ENCODE data around the gene DUSP15.

The DUSP15 gene

DNA sequence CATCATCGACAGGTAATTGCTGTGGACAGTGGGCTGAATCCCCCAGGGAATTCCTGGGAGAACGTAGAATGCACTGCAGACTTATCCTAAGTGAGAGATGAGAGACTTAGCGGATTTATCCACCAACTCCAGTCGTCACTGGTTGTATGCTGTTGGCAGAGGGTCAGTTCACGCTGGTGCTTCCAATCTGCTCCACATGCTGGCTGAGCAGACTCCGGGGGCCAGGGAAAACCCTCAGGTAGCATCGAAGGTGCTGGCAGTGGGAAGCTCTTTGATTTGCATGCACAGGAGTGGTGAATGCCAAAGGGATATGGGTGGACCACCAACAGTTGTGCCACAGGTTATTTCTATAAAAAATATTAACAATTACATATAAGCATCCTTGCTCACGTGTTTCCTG is 20.3 kb upstream of the DUSP15 start:
- no peak for DNase-seq

DNA sequence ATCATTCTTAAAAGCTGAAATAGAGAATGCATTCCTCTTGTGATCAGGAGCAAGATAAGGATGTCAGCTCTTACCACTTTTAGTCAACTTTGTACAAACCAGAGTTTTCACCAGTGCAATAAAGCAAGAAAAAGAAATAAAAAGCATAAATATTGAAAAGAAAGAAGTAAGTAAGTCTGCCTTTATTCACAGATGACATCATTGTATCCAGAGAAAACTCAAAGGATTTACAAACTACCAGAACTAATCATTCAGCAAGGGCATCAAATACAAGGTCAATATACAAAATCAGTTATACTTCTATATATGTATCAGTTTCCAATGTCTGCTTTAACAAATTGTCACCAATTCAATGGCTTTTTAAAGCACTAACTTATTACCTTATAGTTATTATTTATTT is 13.5 kb upstream of the DUSP15 start:
- no peak for DNase-seq

DNA sequence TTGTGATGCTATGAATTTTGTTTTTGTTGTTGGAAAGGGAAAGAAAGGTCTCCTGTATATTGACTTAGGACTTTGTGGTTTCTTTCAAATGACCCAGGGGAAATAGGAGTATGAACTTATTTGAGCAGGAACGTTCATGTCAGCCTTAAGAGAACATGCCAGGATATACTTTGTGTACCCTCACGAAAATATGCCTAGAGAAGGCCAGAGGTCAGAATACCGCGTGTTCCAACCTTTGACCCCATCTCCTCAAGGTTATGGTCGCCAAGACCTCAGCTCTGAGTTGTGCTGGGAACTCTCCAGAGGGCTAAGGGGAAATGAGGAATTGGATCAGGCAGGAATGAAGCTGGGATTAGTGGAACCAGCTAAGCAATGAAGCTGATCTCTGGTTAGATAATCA is 11.6 kb upstream of the DUSP15 start:
- no peak for DNase-seq

DNA sequence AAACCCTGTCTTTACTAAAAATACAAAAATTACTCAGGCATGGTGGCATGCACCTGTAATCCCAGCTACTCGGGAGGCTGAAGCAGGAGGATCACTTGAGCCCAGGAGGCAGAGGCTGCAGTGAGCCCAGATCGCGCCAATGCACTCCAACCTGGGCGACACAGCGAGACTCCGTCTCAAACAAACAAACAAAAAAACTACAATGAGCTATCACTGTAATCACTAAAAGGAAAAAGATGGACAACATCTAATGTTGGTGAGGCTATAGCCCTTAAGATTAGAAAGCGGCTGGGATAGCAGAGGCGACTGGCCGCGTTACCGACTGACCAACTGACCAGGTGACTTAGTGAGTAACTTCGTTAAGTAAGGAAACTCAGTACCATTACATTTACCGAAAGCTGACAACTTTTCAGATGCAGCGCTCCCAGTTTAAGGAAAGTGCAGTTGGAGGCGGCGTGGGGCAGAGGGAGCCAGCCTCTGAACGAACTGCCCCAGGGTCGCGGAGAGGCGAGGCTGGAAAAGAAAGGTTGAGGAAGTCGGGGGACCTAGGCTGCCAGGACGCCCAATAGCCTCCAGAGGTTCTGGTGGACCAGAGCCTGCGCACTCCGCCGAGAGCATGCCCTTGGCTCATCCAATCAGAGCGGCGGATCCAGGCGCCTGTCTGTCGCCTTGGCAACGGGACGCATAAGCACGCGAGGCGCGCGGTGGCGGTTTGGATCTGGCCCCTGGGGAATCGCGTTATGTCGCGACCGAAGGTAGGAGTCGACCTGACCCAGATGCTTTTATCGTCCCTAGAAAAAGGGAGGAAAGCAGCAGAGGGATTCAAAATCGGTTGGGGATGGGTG is 9.0 kb upstream of the DUSP15 start:
- DNase-seq, result peak; percentile 64

DNA sequence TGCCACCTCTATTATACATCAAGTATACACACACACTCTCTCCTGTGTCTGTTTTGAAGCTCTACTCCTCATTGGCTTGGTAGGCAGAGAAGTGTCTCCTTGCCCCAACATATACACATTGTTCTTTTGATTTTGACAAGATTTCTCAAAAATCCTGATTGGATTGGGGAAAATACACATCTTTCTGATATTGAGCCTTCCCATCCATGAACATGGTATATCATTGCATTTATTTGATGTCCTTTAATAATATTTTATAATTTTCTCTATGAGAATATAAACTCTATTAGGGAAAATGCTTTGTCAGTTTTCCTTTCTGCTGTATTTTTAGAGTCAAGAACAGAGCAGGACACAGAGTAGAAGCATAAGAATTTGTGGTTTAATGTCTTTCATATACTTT is 7.4 kb upstream of the DUSP15 start:
- no peak for DNase-seq

DNA sequence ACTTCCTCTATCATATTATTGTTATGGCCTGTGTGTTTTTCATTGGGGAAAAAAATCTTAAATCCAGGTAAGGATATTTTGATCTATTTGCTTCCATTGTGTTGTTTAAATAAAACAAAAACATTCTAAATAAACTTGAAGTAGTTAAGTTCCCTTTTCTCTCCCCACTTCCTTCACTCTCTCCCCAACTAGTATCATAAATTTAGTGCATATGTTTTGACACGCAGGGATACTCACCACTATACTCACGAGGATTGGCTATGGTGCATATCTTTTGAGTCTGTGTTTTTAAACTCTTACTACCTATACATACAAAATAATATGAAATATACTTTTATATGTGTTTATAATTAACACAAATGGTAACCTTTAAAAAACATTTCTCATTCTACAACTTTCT is 5.3 kb upstream of the DUSP15 start:
- DNase-seq, result no peak

DNA sequence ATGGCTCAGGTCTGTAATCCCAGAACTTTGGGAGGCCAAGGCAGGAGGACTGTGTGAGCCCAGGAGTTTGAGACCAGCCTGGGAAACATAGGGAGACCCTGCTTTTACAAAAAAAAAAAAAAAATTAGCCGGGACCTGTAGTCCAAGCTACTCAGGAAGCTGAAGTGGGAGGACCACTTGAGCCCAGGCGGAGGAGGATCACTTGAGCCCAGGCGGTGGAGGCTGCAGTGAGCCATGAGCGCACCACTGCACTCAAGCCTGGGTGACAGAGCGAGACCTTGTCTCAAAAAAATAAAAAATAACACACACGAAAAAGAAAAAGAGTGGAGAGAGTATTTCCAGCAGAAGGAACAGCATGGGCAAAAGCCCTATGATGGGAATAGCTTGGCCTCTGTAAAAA is 2.1 kb upstream of the DUSP15 start:
- no peak for DNase-seq

DNA sequence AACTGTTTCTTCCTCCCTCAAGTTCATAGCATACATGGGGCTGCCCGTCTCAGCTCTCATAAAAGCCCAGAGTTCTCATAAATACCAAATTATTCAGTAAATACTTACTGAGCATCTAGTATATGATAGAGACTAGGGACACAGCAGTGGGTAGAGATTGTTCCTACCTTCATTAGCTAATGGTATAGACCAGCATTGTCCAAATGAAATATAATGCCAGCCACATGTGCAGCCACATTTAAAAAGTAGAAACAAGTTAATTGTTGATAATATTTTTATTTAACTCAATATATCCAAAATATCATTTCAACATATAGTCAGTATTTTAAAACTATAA is 1.3 kb upstream of the DUSP15 start:
- DNase-seq, result no peak

DNA sequence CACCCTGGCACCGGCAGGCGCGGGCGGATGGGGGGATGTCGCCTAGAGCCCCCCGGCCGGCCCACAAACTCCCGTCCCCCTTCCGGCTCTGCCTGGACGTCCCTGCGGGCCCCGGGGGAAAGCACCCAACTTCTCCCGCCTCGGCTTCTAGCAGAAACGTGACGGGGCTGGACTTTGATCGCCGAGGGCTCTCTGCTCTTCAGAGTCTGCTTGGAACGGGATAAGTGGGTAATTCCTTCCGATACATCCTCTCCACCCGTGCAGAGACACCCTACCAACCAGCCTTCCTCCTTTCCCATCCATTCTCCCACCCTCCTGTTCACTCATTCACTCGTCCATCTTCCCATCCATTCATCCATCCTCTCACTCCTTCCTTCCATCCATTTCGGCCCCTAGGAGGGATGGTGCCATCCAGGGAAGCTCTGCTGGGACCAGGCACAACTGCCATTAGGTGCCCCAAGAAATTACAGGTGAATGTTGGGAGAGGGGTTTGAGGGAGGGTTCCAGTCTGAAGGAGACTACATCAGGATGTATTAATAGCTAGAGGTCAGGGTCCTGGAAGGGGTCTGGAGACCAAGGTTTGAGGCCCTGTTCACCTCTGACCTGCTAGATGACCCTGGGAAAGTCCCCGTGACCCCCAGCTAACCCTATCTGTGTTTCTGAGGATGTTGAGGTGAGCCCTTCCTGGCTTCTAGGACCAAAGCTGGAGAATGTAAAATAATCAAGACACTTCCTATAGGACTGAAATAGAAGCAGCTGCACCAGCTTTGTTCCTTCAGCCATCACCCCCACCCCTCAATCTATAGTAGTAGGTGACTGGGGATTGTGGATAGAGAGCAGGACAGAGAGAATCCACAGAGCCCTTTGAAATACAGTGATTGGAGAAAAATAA is 645 bp upstream of the DUSP15 start:
- no peak for DNase-seq

DNA sequence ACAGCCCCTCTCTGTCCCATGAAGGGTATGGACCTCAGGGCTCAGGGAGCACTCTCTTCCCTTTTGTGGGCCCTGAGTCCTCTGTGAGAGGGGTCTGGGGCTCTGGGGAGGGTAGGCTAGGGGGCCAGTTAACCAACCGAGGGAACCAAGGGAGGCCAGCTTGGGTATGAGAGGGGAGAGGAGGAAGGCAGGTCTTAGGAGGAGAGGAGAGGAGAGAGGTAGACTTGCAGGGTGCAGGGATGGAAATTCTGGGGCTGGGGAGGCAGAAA is 720 bp downstream of the DUSP15 start:
- DNase-seq, result no peak

DNA sequence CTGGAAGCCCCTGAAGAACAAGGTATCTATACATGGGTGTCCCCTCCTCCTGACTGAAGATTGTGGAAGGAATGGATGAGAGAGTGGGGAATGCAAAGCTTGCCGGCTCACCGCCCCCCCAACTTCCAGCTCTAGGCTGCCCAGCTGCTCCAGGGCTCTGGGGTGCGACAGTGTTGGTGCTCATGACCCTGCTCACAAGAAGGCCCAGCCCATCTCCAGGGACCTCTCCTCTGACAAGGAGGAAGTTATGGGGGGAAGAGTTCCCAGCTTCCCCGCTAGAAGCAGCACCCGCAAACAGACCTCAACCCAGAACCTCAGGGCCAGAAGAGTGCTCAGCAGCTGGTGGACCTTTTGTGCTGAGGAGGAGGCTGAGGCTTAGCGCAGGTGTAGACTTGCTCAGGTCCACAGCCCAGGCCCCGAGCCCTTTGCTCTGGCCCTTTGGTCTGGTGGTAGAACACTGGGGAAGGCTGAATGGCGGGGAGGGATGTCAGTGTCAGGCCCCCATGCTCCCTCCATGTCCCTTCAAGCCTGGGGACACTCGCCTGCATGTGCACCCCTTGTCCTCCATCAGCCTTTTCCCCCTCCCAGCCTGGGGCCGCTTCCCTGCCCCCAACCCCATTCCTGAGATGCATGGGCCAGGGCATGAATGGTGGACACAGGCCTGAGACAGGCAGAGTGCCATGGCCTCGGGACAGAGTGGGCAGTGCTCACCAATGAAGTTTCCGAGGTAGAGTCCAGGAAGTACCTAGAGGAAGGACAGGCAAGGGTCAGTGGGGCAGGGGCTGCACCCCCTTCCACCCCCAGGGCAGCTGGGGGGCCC is 1.3 kb downstream of the DUSP15 start:
- DNase-seq, result no peak

DNA sequence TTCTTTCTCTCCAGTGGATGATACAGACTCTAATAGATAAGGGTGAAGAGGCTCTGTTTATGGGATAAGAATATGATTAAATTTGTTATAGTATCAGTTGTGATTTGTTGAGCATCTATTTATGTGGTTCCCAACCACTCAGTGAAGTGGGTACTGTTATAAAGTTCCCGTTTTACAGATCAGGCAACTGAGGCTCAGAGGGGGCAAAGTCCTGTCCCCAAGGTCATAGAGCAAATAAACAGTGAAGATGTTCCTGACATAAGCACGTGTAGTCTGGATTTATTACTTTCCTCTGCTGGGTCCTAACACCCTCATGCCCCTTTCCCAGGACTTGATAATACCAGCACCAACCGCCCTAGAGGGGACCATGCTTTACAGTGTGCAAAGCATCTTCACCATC is 4.1 kb downstream of the DUSP15 start:
- DNase-seq, result no peak

DNA sequence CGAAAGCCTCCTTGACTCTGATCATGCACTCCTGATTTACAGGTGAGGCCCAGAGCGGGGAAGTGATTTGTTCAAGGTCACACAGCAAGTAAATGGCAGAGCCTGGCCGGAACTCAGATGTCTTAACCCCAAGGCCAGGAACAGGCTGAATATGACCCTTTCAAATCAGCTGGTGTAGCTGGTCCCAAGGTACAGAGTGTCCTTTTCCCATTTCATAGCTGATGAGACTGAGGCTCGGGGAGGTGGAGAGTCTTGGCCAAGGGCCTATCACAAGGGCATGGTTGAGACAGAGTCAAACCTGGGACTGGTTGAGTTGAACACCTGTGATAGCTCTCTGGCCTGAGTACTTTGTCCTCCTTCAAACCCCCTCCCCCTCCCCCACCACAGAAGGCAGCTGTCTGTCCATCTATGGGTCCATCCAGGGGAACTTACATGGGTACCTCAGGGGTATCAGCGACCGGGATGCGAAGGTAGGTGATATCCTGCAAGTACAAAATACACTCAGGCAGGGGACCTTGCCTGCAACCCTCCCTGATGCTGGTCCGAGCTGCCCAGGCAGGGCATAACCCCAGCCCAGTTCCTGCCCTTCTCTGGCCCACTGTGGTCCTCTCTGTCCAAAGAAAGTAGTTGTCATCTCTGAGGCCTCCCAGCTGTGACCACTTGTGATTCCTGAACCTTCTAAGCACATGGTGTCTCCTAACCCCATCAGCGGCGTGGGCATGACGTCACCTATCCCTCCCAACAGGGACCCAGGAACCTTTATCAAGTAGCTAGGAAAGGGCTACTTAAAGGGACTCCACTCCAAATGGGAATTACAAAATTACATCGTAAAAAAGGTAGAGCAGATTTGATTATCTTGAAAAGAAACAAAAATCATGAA is 5.6 kb downstream of the DUSP15 start:
- no peak for DNase-seq

DNA sequence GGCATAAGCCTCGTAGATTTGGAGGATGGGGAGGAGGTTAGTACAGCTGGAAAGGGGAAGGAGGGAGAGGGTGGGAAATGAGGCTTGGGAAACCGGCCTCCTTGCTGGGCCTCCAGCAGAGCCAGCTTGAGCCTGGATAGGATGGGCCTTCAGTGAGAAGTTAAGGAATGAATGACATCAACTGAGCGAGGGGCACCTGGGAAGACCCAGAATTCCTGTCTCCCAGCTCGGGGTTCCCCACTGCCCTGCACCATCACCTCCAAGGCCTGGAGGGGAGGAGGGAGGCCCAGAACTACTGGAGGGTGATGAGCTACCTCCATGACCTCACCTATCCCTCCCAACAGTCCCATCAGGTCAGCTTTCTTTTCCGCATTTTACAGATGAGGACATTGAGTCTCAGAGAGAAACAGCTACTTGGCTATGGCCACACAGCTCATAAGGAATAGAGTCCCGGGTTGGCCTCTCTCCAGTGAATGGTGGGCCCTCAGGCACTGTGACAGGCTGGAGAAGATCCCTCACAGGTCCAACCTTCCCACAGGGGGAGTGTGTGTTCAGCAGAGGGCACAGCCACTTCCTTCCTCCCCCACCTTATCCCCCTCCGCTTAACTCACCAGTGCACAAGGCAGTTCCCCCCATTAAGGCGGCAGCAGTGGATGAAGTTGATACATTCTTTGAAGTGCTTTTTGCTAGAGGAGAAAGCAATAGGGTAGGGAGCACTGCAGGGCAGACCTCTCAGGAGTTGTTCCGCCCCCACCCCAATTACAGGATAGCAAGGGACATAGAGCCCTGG is 6.8 kb downstream of the DUSP15 start:
- no peak for DNase-seq

DNA sequence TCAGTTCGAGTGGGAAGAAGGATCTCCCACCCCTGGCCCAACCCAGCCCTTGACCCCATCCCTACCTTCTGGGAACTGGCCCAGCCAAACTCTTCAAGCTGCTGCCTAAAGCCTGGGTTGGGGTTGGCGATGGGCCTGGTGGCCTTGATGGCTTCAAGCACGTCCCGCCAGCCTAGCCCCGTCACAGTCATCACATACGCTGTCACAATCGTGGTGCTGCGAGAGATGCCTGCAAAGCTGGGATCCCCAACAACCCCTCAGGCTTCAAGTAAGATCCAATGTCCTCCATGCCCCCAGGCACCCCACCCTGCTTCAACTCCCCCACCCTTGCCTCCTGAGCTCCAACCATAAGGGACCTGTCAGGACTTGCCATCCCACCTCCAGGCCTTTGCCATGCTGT is 7.8 kb downstream of the DUSP15 start:
- no peak for DNase-seq

DNA sequence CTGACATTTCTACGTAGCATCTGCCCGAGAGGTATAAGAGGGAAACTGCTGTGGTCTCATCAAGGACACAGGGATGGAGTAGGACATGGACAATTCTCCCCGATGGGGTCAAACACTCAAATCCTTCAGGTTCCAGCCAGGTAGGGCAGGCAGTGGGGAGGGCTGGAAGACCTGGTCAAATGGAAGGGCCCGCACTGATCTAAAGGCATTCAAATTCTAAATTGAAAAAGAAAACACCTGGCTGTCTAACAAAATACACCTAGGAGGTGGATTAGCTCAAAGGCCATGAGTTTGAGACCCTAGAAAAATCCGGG is 8.2 kb downstream of the DUSP15 start:
- no peak for DNase-seq

DNA sequence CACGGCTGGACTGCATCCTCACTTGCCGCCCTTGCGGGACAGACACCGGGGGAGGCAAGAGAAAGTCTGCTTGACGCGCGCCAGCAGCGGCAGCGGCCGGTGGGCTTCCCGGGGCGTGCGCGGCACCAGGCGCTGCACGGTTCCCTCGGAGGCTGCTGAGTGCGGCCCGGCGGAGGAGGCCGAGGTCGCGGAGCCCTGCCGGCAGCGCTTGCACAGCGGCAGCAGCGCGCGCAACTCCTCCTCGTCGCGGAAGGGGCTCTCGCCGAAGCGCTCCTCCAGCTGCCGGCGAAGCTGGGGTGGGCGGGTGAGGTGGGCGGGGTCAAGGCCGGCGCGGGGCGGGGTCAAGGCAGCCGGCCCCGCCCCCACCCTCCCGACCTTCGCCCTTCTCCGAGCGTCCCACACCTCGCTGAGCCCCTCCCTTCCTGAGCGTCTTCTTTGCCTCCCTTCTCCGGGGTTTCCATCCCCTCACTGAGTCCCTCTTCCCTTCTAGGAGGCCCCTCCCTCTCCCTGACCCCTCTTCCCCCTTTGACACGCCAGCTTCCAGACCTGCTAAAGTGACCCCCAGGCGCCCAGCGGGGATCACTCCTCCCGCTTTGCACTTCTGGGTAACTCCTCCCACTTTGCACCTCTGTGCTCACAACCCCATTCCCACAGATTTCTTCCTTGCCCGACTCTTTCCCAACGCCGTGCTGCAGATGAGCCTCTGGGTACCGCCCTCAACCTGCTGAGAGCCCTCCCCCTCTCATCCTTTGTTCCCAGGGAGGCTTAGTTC is 8.8 kb downstream of the DUSP15 start:
- no peak for DNase-seq

DNA sequence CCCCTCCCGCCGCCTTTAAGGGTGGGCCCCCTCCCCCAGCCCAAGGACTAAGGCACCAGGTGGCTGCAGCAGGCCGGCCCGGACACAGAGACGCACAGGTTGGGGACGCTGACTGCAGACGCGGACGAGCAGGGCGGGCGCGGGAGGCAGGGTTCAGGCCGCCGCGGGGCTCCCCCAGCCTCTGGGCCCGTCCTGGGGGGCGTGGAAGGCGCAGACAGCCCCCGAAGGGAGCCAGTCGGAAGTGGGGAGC is 9.3 kb downstream of the DUSP15 start:
- DNase-seq, result no peak

DNA sequence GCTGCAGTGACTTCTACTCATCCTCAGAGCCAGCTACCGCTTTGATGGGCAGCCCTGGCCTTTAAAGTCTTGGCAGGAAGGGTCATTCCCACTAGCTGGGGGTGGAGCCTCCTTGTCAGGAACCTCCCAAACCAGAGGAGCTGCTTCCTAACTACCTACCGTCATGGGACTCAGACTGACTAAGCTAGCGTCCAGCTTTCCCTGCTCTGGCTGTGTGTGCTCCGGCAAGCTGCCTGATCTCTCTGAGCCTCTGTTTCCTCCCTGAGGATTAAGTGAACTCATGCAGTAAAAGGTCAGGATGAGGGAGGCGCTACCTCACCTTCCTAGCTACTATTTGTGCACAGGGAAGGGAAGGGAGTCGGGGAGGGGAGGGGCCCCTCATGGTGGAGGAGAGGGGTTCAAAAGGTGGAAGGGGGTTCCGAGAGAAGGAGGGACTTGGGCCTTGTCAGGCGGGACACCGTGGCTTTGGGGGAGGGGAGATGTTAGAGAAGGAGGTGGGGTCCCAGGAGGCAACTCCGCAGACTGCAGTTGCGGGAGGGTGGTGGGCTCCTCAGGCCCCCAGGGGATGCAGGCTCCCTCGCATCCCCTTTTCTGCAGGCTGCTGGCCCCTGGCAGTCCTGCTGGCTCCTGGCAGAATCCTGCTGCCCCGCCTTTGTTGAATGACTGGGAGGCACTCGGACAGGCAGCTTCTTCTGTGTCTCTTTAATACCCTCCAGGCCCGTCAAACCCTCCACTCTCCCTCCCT is 9.8 kb downstream of the DUSP15 start:
- DNase-seq, result no peak

DNA sequence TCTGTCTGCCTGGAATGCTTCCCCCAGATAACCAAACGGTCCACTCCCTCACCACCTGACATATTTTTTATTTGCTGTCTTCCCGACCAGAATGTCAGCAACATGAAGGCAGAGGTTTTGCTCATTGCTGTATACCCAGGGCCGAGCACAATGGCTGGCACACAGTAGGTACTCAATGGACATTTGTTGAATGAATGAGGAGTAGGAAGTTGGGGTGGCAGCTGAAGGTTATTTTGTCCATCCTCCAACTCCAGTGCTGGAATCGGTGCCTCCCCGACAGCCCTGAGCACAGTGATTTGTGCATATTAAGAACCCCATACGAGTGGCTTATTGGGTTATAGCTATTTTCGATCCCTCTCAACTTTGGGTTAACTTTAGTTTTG is 10.3 kb downstream of the DUSP15 start:
- DNase-seq, result no peak
